ENCODE results near the gene CARD11.

Gene CARD11

GRCh38 chr7:2974093-2974819 lies 69.4 kb downstream of the CARD11 start:
- Histone ChIP-seq H3K4me2 (no peak overlapping the region), H3K9me3 (replicated peaks in 1 of 11) (peaks cover 0 to 9% (median 0%) of the 10 kb centered on the region in 11 experiments; a peak in 1 of 22 replicates), H3K27ac (no peak overlapping the region), H3K36me3 (no peaks in the 10 kb centered on the region), H3K27me3 (peaks cover 0 to 11% (median under 1%) of the 10 kb centered on the region in 11 experiments; a peak in 10 of 22 replicates), H3K9ac (no peak overlapping the region), H3K4me1 (peaks cover 18 to 34% (median 29%) of the 10 kb centered on the region in 10 experiments), H4K20me1 (peaks cover 0 to 9% (median 0%) of the 10 kb centered on the region in 11 experiments; a peak in 3 of 22 replicates), H3K4me3 (no peak overlapping the region)
- no peak for TF ChIP-seq Cebpa-rat (IDR thresholded peaks at IDR 0.05)

GRCh38 chr7:2972835-2973161 lies 70.9 kb downstream of the CARD11 start:
- Histone ChIP-seq H3K27me3 (no peaks in the 10 kb centered on the region), H3K4me2 (peak overlapping the region in 10 of 11 experiments; percentile 29 to 75 (median 58); a peak in 18 of 22 replicates), H3K9ac (no peak overlapping the region), H3K4me3 (no peak overlapping the region), H3K27ac (no peak overlapping the region), H3K36me3 (no peaks in the 10 kb centered on the region), H4K20me1 (no peaks in the 10 kb centered on the region; a peak in 1 of 22 replicates), H3K9me3 (replicated peaks in 1 of 11) (peaks cover 0 to 13% (median 0%) of the 10 kb centered on the region in 11 experiments; a peak in 2 of 22 replicates), H3K4me1 (peaks cover 7 to 22% (median 17%) of the 10 kb centered on the region in 10 experiments; a peak in 19 of 20 replicates)
- no peak for TF ChIP-seq Cebpa-rat (IDR thresholded peaks at IDR 0.05)

GRCh38 chr7:2971914-2972834 lies 71.5 kb downstream of the CARD11 start:
- Histone ChIP-seq H3K36me3 (no peaks in the 10 kb centered on the region; a peak in 2 of 22 replicates), H3K4me3 (no peak overlapping the region), H3K9me3 (replicated peaks in 1 of 11) (peaks cover 0 to 20% (median 3%) of the 10 kb centered on the region in 11 experiments; a peak in 15 of 22 replicates), H3K4me2 (peak overlapping the region; percentile 4 to 75 (median 57); a peak in 21 of 22 replicates), H3K4me1 (peaks cover 7 to 19% (median 17%) of the 10 kb centered on the region in 10 experiments; a peak in 19 of 20 replicates), H3K27ac (no peak overlapping the region), H4K20me1 (no peaks in the 10 kb centered on the region; a peak in 1 of 22 replicates), H3K27me3 (no peaks in the 10 kb centered on the region), H3K9ac (peak overlapping the region in 2 of 11 experiments; percentile 27 to 30; a peak in 2 of 22 replicates)
- TF ChIP-seq Cebpa-rat (IDR thresholded peaks at IDR 0.05), result no peak

- no peak for TF ChIP-seq Cebpa-rat (IDR thresholded peaks at IDR 0.05)
- Histone ChIP-seq H3K4me1 (peaks cover 7 to 19% (median 17%) of the 10 kb centered on the region in 10 experiments; a peak in 19 of 20 replicates), H4K20me1 (no peaks in the 10 kb centered on the region; a peak in 1 of 22 replicates), H3K9me3 (replicated peaks in 1 of 11) (peaks cover 12 to 33% (median 16%) of the 10 kb centered on the region in 11 experiments), H3K9ac (no peak overlapping the region), H3K4me3 (no peak overlapping the region), H3K36me3 (peaks cover 0 to 10% (median 4%) of the 10 kb centered on the region in 11 experiments; a peak in 6 of 22 replicates), H3K27ac (no peak overlapping the region), H3K4me2 (no peak overlapping the region), H3K27me3 (no peaks in the 10 kb centered on the region)
Measured at GRCh38 chr7:2970861-2971260, 72.8 kb downstream of the CARD11 start.

- TF ChIP-seq Cebpa-rat (IDR thresholded peaks at IDR 0.05), result no peak
Measured at GRCh38 chr7:2970307-2970664, 73.4 kb downstream of the CARD11 start.

GRCh38 chr7:2969398-2970306 lies 74.0 kb downstream of the CARD11 start:
- peaks cover 21 to 43% (median 23%) of the 10 kb centered on the region in 11 experiments for H3K9me3 ChIP-seq (replicated peaks in 1 of 11)
- no peak overlapping the region for H3K27ac ChIP-seq
- H3K4me3 ChIP-seq, result no peak overlapping the region
- no peaks in the 10 kb centered on the region for H3K27me3 ChIP-seq
- H3K4me2 ChIP-seq, result no peak overlapping the region
- TF ChIP-seq Cebpa-rat (IDR thresholded peaks at IDR 0.05), result no peak
- peaks cover 7 to 19% (median 17%) of the 10 kb centered on the region in 10 experiments; a peak in 19 of 20 replicates for H3K4me1 ChIP-seq
- peaks cover 0 to 14% (median 4%) of the 10 kb centered on the region in 11 experiments; a peak in 6 of 22 replicates for H3K36me3 ChIP-seq
- no peaks in the 10 kb centered on the region; a peak in 1 of 22 replicates for H4K20me1 ChIP-seq
- H3K9ac ChIP-seq, result no peak overlapping the region

More at GRCh38 chr7:2970307-2970664, 73.4 kb downstream of the CARD11 start:
- Histone ChIP-seq H3K4me3 (no peak overlapping the region), H3K27ac (no peak overlapping the region), H3K4me2 (no peak overlapping the region), H4K20me1 (no peaks in the 10 kb centered on the region; a peak in 1 of 22 replicates), H3K4me1 (peaks cover 7 to 19% (median 17%) of the 10 kb centered on the region in 10 experiments; a peak in 19 of 20 replicates), H3K36me3 (peaks cover 0 to 14% (median 4%) of the 10 kb centered on the region in 11 experiments; a peak in 6 of 22 replicates), H3K9me3 (replicated peaks in 1 of 11) (peaks cover 18 to 38% (median 22%) of the 10 kb centered on the region in 11 experiments), H3K9ac (no peak overlapping the region), H3K27me3 (no peaks in the 10 kb centered on the region)

- TF ChIP-seq Cebpa-rat (IDR thresholded peaks at IDR 0.05), result no peak
- H3K9ac ChIP-seq, result no peak overlapping the region
- no peaks in the 10 kb centered on the region for H3K27me3 ChIP-seq
- no peak overlapping the region for H3K4me3 ChIP-seq
- H3K9me3 ChIP-seq (replicated peaks in 1 of 11), result peaks cover 21 to 43% (median 23%) of the 10 kb centered on the region in 11 experiments
- H3K36me3 ChIP-seq, result peaks cover 0 to 14% (median 4%) of the 10 kb centered on the region in 11 experiments; a peak in 6 of 22 replicates
- H3K4me1 ChIP-seq, result peaks cover 7 to 19% (median 17%) of the 10 kb centered on the region in 10 experiments; a peak in 19 of 20 replicates
- H3K27ac ChIP-seq, result no peak overlapping the region
- H4K20me1 ChIP-seq, result no peaks in the 10 kb centered on the region; a peak in 1 of 22 replicates
- no peak overlapping the region for H3K4me2 ChIP-seq
Measured at GRCh38 chr7:2968616-2969397, 74.9 kb downstream of the CARD11 start.
